Measurements from ENCODE around the gene CSF2RB. TPM values are rescaled to one million over a fixed set of nuclear protein-coding genes. Genes with fewer than 3 reads are reported as not detected.
"Not testable (repeated sequence)": the region's sequence is repeated elsewhere in the genome, so short reads cannot be mapped to it uniquely, and the experiment has no call there.

Gene CSF2RB
- polyA plus RNA-seq, 6 donors from 2014 or later, result 3.5 to 9.1 (median 6.7) TPM; not detected in 1

- DNase-seq (no peak), ATAC-seq (ENCODE audit: low read depth in 2 of 2) (no peak)
- Mint-ChIP-seq H3K36me3 (no peaks in the 10 kb centered on the region), H3K4me1 (peaks cover 11 to 16% (median 11%) of the 10 kb centered on the region in 3 donors), H3K9me3 (no peaks in the 10 kb centered on the region), H3K4me3 (peak overlapping the region in 1 of 8 donors; percentile 53), H3K27me3 (peaks cover 5 to 27% (median 27%) of the 10 kb centered on the region in 3 donors), H3K27ac (no peak overlapping the region)
Observed at GRCh38 chr22:36979016-36979910, 65.8 kb downstream of the CSF2RB start.

GRCh38 chr22:36981247-36981775, 67.9 kb downstream of the CSF2RB start:
- DNase-seq (no peak), ATAC-seq (ENCODE audit: low read depth in 2 of 2) (no peak)
- peak overlapping the region in 1 of 8 donors; percentile 51 for H3K4me3 Mint-ChIP-seq
- peak overlapping the region in 1 of 6 donors; percentile 70 for H3K27ac Mint-ChIP-seq
- peaks cover 6 to 38% (median 33%) of the 10 kb centered on the region in 3 donors for H3K27me3 Mint-ChIP-seq
- no peaks in the 10 kb centered on the region for H3K36me3 Mint-ChIP-seq
- peaks cover 11 to 16% (median 11%) of the 10 kb centered on the region in 3 donors for H3K4me1 Mint-ChIP-seq
- H3K9me3 Mint-ChIP-seq, result peaks cover 5 to 13% (median 12%) of the 10 kb centered on the region in 7 donors

- no peak for DNase-seq
- ATAC-seq (ENCODE audit: low read depth in 2 of 2), result no peak
- Mint-ChIP-seq H3K4me3 (peak overlapping the region in 1 of 8 donors; percentile 1), H3K9me3 (peaks cover 5 to 19% (median 18%) of the 10 kb centered on the region in 7 donors), H3K36me3 (no peaks in the 10 kb centered on the region), H3K27ac (no peak overlapping the region), H3K27me3 (peaks cover 6 to 38% (median 33%) of the 10 kb centered on the region in 3 donors), H3K4me1 (peaks cover 9 to 11% (median 11%) of the 10 kb centered on the region in 3 donors)
Observed at GRCh38 chr22:36982136-36982535, 68.7 kb downstream of the CSF2RB start.

GRCh38 chr22:36985211-36985889, 71.9 kb downstream of the CSF2RB start:
- Mint-ChIP-seq H3K27ac (no peak overlapping the region), H3K4me3 (no peak overlapping the region), H3K36me3 (no peaks in the 10 kb centered on the region), H3K27me3 (peaks cover 17 to 56% (median 56%) of the 10 kb centered on the region in 3 donors), H3K9me3 (peaks cover 5 to 19% (median 19%) of the 10 kb centered on the region in 7 donors), H3K4me1 (no peaks in the 10 kb centered on the region)
- DNase-seq (no peak), ATAC-seq (ENCODE audit: low read depth in 2 of 2) (no peak)

GRCh38 chr22:36986242-36986821, 72.9 kb downstream of the CSF2RB start:
- Mint-ChIP-seq H3K4me1 (no peaks in the 10 kb centered on the region), H3K36me3 (no peaks in the 10 kb centered on the region), H3K27ac (no peak overlapping the region), H3K9me3 (peaks cover 5 to 19% (median 19%) of the 10 kb centered on the region in 7 donors), H3K4me3 (no peak overlapping the region), H3K27me3 (peaks cover 20 to 64% (median 62%) of the 10 kb centered on the region in 3 donors)
- ATAC-seq (ENCODE audit: low read depth in 2 of 2) (no peak), DNase-seq (no peak)

- no peaks in the 10 kb centered on the region for H3K36me3 Mint-ChIP-seq
- ATAC-seq (ENCODE audit: low read depth in 2 of 2), result no peak
- no peaks in the 10 kb centered on the region for H3K4me1 Mint-ChIP-seq
- DNase-seq, result no peak
- peaks cover 5 to 19% (median 19%) of the 10 kb centered on the region in 7 donors for H3K9me3 Mint-ChIP-seq
- no peak overlapping the region for H3K4me3 Mint-ChIP-seq
- H3K27me3 Mint-ChIP-seq, result peaks cover 24 to 59% (median 52%) of the 10 kb centered on the region in 3 donors
- no peak overlapping the region for H3K27ac Mint-ChIP-seq
Observed at GRCh38 chr22:36988075-36988832, 74.8 kb downstream of the CSF2RB start.

- H3K27ac Mint-ChIP-seq; H3K4me3 Mint-ChIP-seq; DNase-seq; ATAC-seq (ENCODE audit: low read depth in 2 of 2); H3K4me1 Mint-ChIP-seq; H3K36me3 Mint-ChIP-seq: not testable (repeated sequence)
- Mint-ChIP-seq H3K9me3 (peaks cover 5 to 19% (median 19%) of the 10 kb centered on the region in 7 donors), H3K27me3 (peaks cover 28 to 58% (median 49%) of the 10 kb centered on the region in 3 donors)
Observed at GRCh38 chr22:36989012-36989411, 75.6 kb downstream of the CSF2RB start.

Other genes starting within 250 kb of the CSF2RB start
- gene CACNG2, start 209.9 kb upstream of the CSF2RB start, polyA plus RNA-seq (ENCODE audit: low read depth in 6 of 6), result not detected
- 10 to 100 TPM in 5 of 6 donors, 1 to 10 TPM in 1; 7.2 to 15.9 (median 11.6) TPM for gene IFT27, start 137.5 kb upstream of the CSF2RB start, polyA plus RNA-seq (ENCODE audit: low read depth in 6 of 6)
- gene PVALB, start 96.6 kb upstream of the CSF2RB start, polyA plus RNA-seq (ENCODE audit: low read depth in 6 of 6), result 1 to 10 TPM in 2 of 6 donors, under 1 TPM in 1, not detected in 3; 0.73 to 1.5 (median 1.3) TPM
- 100 to 1,000 TPM in 1 of 6 donors, 10 to 100 TPM in 5; 62.7 to 103 (median 95.9) TPM for gene NCF4, start 52.6 kb upstream of the CSF2RB start, polyA plus RNA-seq (ENCODE audit: low read depth in 6 of 6)
- 1 to 10 TPM in 1 of 6 donors, under 1 TPM in 3, not detected in 2; 0.65 to 3.3 (median 0.89) TPM for gene TST, start 105.8 kb downstream of the CSF2RB start, polyA plus RNA-seq (ENCODE audit: low read depth in 6 of 6)
- 10 to 100 TPM; 12.0 to 16.5 (median 12.8) TPM for gene MPST, start 106.1 kb downstream of the CSF2RB start, polyA plus RNA-seq (ENCODE audit: low read depth in 6 of 6)
- gene KCTD17, start 138.1 kb downstream of the CSF2RB start, polyA plus RNA-seq (ENCODE audit: low read depth in 6 of 6), result 10 to 100 TPM in 1 of 6 donors, 1 to 10 TPM in 5; 6.7 to 15.6 (median 9.5) TPM
- gene TMPRSS6, start 196.1 kb downstream of the CSF2RB start, polyA plus RNA-seq (ENCODE audit: low read depth in 6 of 6), result under 1 TPM in 1 of 6 donors, not detected in 5; 0.08 TPM
- gene IL2RB, start 236.3 kb downstream of the CSF2RB start, polyA plus RNA-seq (ENCODE audit: low read depth in 6 of 6), result 1 to 10 TPM in 4 of 6 donors, under 1 TPM in 2; 0.73 to 1.8 (median 1.2) TPM

All from naive B cell (primary cell).